Upper lobe of right lung (tissue), 1 donor: ENCODE measurements around the gene EDA. TPM values are rescaled to one million over a fixed set of nuclear protein-coding genes. Genes with fewer than 3 reads are reported as not detected.

Experiments
- ATAC-seq: fragments of 200-7000 bp; cut with Tn5 transposase; one replicate; pipeline ENCODE4 v1.9.1; 2020; ENCODE audit warnings: mild to moderate bottlenecking, moderate library complexity
- DNase-seq: peaks from one replicate; pipeline ENCODE4 v3.0.0-alpha.2; 2020
- H3K27ac ChIP-seq: fragments of 200-600 bp; one replicate; pipeline ENCODE4 v1.8.0; 2022
- H3K27me3 ChIP-seq: fragments of 200-600 bp; one replicate; pipeline ENCODE4 v1.8.0; 2022; ENCODE audit warnings: mild to moderate bottlenecking
- H3K36me3 ChIP-seq: fragments of 200-600 bp; one replicate; pipeline ENCODE4 v1.8.0; 2022
- H3K4me1 ChIP-seq: fragments of 200-600 bp; one replicate; pipeline ENCODE4 v1.8.0; 2022
- H3K4me3 ChIP-seq: fragments of 200-600 bp; one replicate; pipeline ENCODE4 v1.8.0; 2022; ENCODE audit warnings: mild to moderate bottlenecking
- H3K9me3 ChIP-seq: fragments of 200-600 bp; one replicate; pipeline ENCODE4 v1.8.0; 2022
- intact Hi-C: fragments of 100-400 bp; cut with DNase I; formaldehyde crosslinking; loops from one replicate; pipeline ENCODE4 v1.11.0; 2022
- total RNA-seq: library from RNA; stranded (reverse); fragmentation: NEBNext Ultra II Directional; extraction: Animal tissue kit (Norgen Biotek cat#: 25700); gene quantifications from one replicate; pipeline ENCODE4 v1.2.1, GENCODE V29; 2021
- TF ChIP-seq, protein P1 (sequence below): fragments of 200-600 bp; IDR thresholded peaks from one replicate; pipeline ENCODE4 v1.8.0; 2022; ENCODE audit warnings: antibody characterized with exemption
- donor health status: DM: no; HTN: yes; CAD: no; lungs with severe emphysema.

Gene EDA
- total RNA-seq, 1 donor from 2014 or later = 5.5 TPM

DNA sequence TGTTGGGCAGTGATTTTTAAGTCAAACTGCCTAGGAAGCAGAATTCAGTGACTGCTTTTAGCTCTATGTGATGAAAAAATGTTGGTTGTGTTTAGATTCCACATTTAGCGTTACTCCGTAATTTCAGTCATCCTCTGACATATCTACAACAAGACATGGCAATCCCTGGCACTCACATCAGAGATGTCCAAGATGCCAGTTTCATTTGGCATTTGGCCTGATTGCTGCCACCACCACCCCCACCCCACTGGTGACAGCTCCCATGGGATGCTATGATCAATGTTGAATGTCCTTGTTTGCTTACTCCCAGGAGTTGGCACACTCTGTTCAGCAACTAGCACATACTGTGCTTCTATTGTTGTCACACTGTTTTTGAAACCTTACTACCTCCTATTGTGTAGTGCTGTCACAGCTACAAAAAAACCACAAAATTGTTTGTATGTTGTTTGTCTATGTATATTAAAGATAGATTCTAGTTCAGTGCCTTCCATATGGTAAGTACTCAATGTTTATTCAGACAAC lies 332.4 kb downstream of the EDA start:
- H3K4me3 ChIP-seq = no peak overlapping the region

DNA sequence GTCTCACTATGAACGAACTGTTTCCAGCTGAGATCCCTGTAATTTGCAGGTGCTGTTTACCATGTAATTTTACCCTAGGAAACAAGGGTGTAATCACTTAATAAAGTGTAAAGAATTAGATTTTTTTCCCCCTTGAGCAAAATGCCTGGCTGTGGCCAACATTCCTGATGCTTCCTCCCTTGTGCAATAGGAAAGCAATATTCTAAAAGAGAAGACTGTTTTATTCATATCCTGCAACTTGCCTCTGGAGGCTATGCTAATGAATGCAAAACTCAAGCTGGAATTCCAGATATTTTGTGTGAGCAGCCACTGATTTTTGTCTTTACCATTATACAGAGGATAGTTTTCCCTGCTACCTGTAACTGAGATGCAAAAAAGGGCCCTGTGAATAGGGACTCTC lies 335.8 kb downstream of the EDA start:
- Histone ChIP-seq H3K9me3 (no peaks in the 10 kb centered on the region), H3K27me3 (no peaks in the 10 kb centered on the region), H3K4me1 (no peaks in the 10 kb centered on the region), H3K36me3 (no peaks in the 10 kb centered on the region), H3K4me3 (no peak overlapping the region), H3K27ac (no peak overlapping the region)
- ATAC-seq (no peak), DNase-seq (no peak)
- TF ChIP-seq, protein P1, sequence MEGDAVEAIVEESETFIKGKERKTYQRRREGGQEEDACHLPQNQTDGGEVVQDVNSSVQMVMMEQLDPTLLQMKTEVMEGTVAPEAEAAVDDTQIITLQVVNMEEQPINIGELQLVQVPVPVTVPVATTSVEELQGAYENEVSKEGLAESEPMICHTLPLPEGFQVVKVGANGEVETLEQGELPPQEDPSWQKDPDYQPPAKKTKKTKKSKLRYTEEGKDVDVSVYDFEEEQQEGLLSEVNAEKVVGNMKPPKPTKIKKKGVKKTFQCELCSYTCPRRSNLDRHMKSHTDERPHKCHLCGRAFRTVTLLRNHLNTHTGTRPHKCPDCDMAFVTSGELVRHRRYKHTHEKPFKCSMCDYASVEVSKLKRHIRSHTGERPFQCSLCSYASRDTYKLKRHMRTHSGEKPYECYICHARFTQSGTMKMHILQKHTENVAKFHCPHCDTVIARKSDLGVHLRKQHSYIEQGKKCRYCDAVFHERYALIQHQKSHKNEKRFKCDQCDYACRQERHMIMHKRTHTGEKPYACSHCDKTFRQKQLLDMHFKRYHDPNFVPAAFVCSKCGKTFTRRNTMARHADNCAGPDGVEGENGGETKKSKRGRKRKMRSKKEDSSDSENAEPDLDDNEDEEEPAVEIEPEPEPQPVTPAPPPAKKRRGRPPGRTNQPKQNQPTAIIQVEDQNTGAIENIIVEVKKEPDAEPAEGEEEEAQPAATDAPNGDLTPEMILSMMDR = no peak
- intact Hi-C loops = no loop called here

More for the DNA sequence above, 332.4 kb downstream of the EDA start:
- Histone ChIP-seq H3K27ac (no peak overlapping the region), H3K9me3 (no peaks in the 10 kb centered on the region), H3K36me3 (no peaks in the 10 kb centered on the region), H3K4me1 (no peaks in the 10 kb centered on the region), H3K27me3 (no peaks in the 10 kb centered on the region)
- TF ChIP-seq, protein P1 = no peak
- ATAC-seq (no peak), DNase-seq (no peak)
- intact Hi-C loops = no loop called here

DNA sequence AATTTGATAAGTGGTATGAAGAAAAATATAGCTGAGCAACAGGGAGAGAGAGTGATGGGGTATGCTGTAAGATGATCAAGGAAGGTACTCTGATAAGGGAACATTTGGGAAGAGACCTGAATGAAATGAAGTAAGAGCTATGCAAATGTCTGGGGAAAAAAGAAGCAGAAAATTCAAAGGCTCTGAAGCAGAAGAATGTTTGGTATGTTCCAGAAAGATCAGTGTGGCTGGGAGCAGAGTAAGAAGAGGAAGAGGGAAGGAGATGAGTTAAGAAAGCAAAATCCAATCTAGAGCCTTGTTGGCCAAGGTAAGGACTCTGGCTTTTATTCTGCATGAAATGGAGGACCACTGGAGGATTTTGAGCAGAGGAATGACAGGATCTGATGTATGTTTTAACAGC lies 343.8 kb downstream of the EDA start:
- intact Hi-C loops = no loop called here
- Histone ChIP-seq H3K4me3 (no peak overlapping the region), H3K27me3 (no peaks in the 10 kb centered on the region), H3K27ac (no peak overlapping the region), H3K36me3 (no peaks in the 10 kb centered on the region), H3K9me3 (no peaks in the 10 kb centered on the region), H3K4me1 (no peaks in the 10 kb centered on the region)
- DNase-seq (no peak), ATAC-seq (no peak)
- TF ChIP-seq, protein P1 = no peak

DNA sequence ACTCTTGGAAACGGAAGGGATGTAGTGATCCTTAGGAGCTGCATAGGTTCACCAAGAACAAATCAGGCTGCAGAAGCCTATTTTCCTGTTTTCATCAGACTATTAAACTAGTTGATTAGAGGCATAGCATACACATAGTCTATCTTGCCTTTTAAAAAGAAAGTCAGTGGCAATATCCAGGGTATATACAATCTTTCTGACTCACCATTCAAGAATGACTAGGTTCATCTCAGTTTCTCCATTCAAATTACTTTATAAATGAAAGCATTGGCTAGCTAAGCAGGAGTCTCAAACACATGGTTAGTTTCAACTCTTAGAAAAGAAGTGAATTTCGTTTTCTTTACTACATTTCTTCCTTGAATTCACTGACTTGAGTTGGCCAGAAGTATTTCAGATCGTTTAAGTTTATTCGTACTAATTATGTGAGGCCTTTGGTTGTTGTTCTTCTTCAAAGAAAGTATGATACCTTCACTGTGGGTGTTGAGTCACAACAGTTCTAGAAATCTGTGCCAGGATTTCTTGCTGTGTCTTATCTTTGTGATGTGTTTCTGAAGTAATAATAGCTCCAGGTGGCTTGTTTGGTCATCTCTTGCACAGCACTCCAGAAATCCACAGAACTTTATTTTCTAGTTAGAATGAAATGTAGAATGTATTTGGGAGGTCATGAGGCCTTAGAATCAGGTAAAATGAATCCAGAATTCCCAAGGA lies 345.6 kb downstream of the EDA start:
- ATAC-seq = no peak

DNA sequence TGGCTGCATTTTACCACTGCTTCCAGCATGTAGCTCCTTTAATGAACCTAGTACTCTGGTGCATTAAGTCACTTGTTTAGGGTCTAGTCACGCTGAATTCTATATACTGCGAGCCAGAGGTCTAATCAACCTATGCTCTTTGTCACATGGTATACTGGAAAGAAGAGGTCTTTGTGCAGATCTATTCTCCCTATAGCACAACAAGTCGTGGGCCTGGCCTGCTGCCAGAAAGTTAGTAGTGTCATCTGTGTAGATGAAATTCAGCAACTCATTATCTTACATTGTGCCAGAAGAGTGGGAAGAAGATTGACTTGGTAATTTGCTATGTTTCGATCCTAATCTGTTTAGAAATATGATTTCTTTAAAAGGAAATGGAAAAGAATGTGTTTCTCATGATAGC lies 353.0 kb downstream of the EDA start:
- Histone ChIP-seq H3K4me3 (no peak overlapping the region), H3K9me3 (no peaks in the 10 kb centered on the region), H3K36me3 (no peaks in the 10 kb centered on the region), H3K4me1 (no peaks in the 10 kb centered on the region), H3K27ac (no peak overlapping the region), H3K27me3 (no peaks in the 10 kb centered on the region)
- TF ChIP-seq, protein P1 = no peak
- DNase-seq (no peak), ATAC-seq (no peak)
- intact Hi-C loops = no loop called here

More for the DNA sequence above, 345.6 kb downstream of the EDA start:
- intact Hi-C loops = no loop called here
- no peaks in the 10 kb centered on the region for H3K27me3 ChIP-seq
- no peaks in the 10 kb centered on the region for H3K36me3 ChIP-seq
- TF ChIP-seq, protein P1 = no peak
- no peak for DNase-seq
- no peak overlapping the region for H3K27ac ChIP-seq
- no peak overlapping the region for H3K4me3 ChIP-seq
- no peaks in the 10 kb centered on the region for H3K9me3 ChIP-seq
- no peaks in the 10 kb centered on the region for H3K4me1 ChIP-seq
